HCT116 (cell line): ENCODE measurements around the gene TRIM24.

Experiments used
- EZH2phosphoT487 ChIP-seq: fragments of 200-600 bp; IDR thresholded peaks from 2 replicates; pipeline ENCODE4 v1.6.1; 2018; ENCODE audit warnings: antibody characterized with exemption, borderline replicate concordance
- POLR2A ChIP-seq: IDR thresholded peaks from 2 replicates; pipeline ENCODE4 v1.7.0; 2011; ENCODE audit warnings: borderline replicate concordance; ENCODE audit not compliant: insufficient read depth, insufficient read length; ENCODE audit errors: extremely low read depth
- TCF7L2 ChIP-seq: IDR thresholded peaks from 2 replicates; pipeline ENCODE4 v1.7.0; 2011; ENCODE audit warnings: borderline replicate concordance, inconsistent platforms; ENCODE audit not compliant: insufficient read depth, insufficient read length; ENCODE audit errors: extremely low read depth
- YY1 ChIP-seq: IDR thresholded peaks from 2 replicates; pipeline ENCODE4 v1.6.1; 2011; ENCODE audit warnings: low read length, low read depth, moderate library complexity, mild to moderate bottlenecking; ENCODE audit not compliant: insufficient replicate concordance; ENCODE audit errors: extremely low read depth
- ZBTB33 ChIP-seq: IDR thresholded peaks from 2 replicates; pipeline ENCODE4 v1.6.1; 2011; ENCODE audit warnings: mild to moderate bottlenecking, low read length, moderate library complexity; ENCODE audit not compliant: insufficient replicate concordance; ENCODE audit errors: extremely low read depth
- TF ChIP-seq, protein P1 (sequence below): IDR thresholded peaks from 2 replicates; pipeline ENCODE4 v1.6.1; 2012

DNA sequence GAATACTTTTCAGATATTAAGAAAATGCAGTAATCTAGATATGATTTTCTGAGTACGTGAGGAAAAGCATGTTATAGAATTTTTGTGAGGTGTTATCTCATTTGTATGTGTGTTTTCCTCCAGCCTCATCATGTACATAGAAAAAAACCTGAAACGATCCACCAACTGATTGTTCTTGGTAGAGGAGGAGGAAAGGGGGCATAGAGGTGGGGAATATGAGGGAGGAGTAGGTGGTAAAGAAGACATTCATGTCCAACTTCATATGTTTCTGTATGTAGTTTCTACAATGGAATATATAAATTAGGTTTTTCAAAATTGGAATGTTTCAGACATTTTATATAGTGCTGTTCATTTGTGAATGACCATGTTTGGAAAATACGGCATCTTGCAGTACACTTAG, 109.4 kb downstream of the TRIM24 start:
- TF ChIP-seq POLR2A (no peak), TCF7L2 (no peak), YY1 (no peak), EZH2phosphoT487 (no peak), ZBTB33 (no peak)
- TF ChIP-seq, protein P1, sequence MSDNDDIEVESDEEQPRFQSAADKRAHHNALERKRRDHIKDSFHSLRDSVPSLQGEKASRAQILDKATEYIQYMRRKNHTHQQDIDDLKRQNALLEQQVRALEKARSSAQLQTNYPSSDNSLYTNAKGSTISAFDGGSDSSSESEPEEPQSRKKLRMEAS, result no peak
